ENCODE data around the gene TEDDM1.

- TF ChIP-seq, protein P1, sequence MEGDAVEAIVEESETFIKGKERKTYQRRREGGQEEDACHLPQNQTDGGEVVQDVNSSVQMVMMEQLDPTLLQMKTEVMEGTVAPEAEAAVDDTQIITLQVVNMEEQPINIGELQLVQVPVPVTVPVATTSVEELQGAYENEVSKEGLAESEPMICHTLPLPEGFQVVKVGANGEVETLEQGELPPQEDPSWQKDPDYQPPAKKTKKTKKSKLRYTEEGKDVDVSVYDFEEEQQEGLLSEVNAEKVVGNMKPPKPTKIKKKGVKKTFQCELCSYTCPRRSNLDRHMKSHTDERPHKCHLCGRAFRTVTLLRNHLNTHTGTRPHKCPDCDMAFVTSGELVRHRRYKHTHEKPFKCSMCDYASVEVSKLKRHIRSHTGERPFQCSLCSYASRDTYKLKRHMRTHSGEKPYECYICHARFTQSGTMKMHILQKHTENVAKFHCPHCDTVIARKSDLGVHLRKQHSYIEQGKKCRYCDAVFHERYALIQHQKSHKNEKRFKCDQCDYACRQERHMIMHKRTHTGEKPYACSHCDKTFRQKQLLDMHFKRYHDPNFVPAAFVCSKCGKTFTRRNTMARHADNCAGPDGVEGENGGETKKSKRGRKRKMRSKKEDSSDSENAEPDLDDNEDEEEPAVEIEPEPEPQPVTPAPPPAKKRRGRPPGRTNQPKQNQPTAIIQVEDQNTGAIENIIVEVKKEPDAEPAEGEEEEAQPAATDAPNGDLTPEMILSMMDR (conservative IDR thresholded peaks at IDR 0.05; ENCODE audit: low read length) = no peak
- TF ChIP-seq EZH2phosphoT487 (IDR thresholded peaks at IDR 0.05; ENCODE audit: borderline replicate concordance, low read depth, low read length) = no peak
Observed at GRCh38 chr1:182447660-182448059, 47.2 kb upstream of the TEDDM1 start.
